B cell (primary cell): ENCODE data around the gene CFAP100. TPM values are rescaled to one million over a fixed set of nuclear protein-coding genes. Genes with fewer than 3 reads are reported as not detected.

Experiments
- ATAC-seq: fragments of 200-7000 bp; cut with Tn5 transposase; one replicate; pipeline ENCODE4 v1.10.0; 2021; ENCODE audit warnings: low read depth, mild to moderate bottlenecking, moderate number of reproducible peaks, moderate library complexity
- CTCF ChIA-PET: fragments of 350-600 bp; sonication (Branson Sonifier 250); formaldehyde crosslinking; loops from one replicate; lab custom pipeline; 2021; ENCODE audit warnings: antibody characterized with exemption, inconsistent platforms; lab: Charles Lee
- POLR2A ChIA-PET: fragments of 350-600 bp; sonication (Branson Sonifier 250); formaldehyde crosslinking; loops from one replicate; lab custom pipeline; 2021; ENCODE audit warnings: antibody characterized with exemption; lab: Charles Lee
- DNase-seq: peaks from one replicate; pipeline ENCODE4 v3.0.0; 2013
- H2AFZ ChIP-seq: 2 replicates; pipeline ENCODE4 v1.6.1; 2012; ENCODE audit warnings: mild to moderate bottlenecking, low read depth, low read length; ENCODE audit not compliant: insufficient read depth, poor library complexity, severe bottlenecking
- H3K27ac ChIP-seq, 2 donors: 1 replicate in 1 of 2; 2 replicates in 1 of 2; pipeline ENCODE4 v1.5.1; 2012 to 2013; ENCODE audit warnings: low read length in 2 of 2, mild to moderate bottlenecking in 2 of 2, moderate library complexity in 1 of 2
- H3K27me3 ChIP-seq, 4 experiments: fragments of 200-600 bp in 1 of 4; sonication (generic) in 1 of 4; replicated peaks in 1 of 4; 1 replicate in 2 of 4; 2 replicates in 2 of 4; pipeline versions ENCODE4 v1.6.1 to v1.7.0; 2013 to 2016; ENCODE audit warnings: low read length in 3 of 4, mild to moderate bottlenecking in 2 of 4, mixed read lengths in 1 of 4, moderate library complexity in 1 of 4; ENCODE audit not compliant: insufficient read depth in 4 of 4, control insufficient read depth in 3 of 4; ENCODE audit errors: control extremely low read depth in 1 of 4
- H3K36me3 ChIP-seq, 2 experiments: replicated peaks in 1 of 2; 1 replicate in 1 of 2; 2 replicates in 1 of 2; pipeline versions ENCODE4 v1.6.1 to v1.7.1; 2013; ENCODE audit warnings: low read length in 1 of 2; ENCODE audit not compliant: insufficient read depth in 2 of 2, control insufficient read depth in 1 of 2; ENCODE audit errors: control extremely low read depth in 1 of 2, extremely low read depth in 1 of 2
- H3K4me1 ChIP-seq, 2 donors: fragments of 200-600 bp in 1 of 2; sonication (generic) in 1 of 2; 1 replicate in 1 of 2; 2 replicates in 1 of 2; pipeline versions ENCODE4 v1.5.1 to v1.6.1; 2013 to 2017; ENCODE audit warnings: low read length in 2 of 2; ENCODE audit not compliant: control insufficient read depth in 2 of 2, insufficient read depth in 2 of 2
- H3K4me2 ChIP-seq: replicated peaks from 2 replicates; pipeline ENCODE3; 2012; ENCODE audit warnings: mild to moderate bottlenecking, low read depth, low read length; ENCODE audit not compliant: poor library complexity, severe bottlenecking
- H3K4me3 ChIP-seq, 5 experiments: fragments of 200-600 bp in 1 of 5; sonication (generic) in 1 of 5; 1 replicate in 3 of 5; 2 replicates in 2 of 5; pipeline versions ENCODE4 v1.5.1 to v1.7.0; 2011 to 2016; ENCODE audit warnings: low read length in 4 of 5, mild to moderate bottlenecking in 4 of 5, low read depth in 2 of 5, control low read depth in 1 of 5, moderate library complexity in 1 of 5; ENCODE audit not compliant: insufficient read depth in 1 of 5; ENCODE audit errors: control extremely low read depth in 1 of 5, extremely low read depth in 1 of 5
- H3K79me2 ChIP-seq: fragments of 200-600 bp; sonication (generic); one replicate; pipeline ENCODE4 v1.6.0; 2016; ENCODE audit warnings: low read length; ENCODE audit not compliant: control insufficient read depth, insufficient read depth
- H3K9ac ChIP-seq: fragments of 200-600 bp; sonication (generic); 2 replicates; pipeline ENCODE4 v1.6.1; 2017; ENCODE audit warnings: mild to moderate bottlenecking, low read length, moderate library complexity
- H3K9me3 ChIP-seq, 3 donors: one replicate each; pipeline versions ENCODE4 v1.6.1 to v1.7.1; 2013; ENCODE audit warnings: low read length in 2 of 3; ENCODE audit not compliant: control insufficient read depth in 2 of 3, insufficient read depth in 1 of 3; ENCODE audit errors: control extremely low read depth in 1 of 3
- H4K20me1 ChIP-seq: 2 replicates; pipeline ENCODE4 v1.6.0; 2012; ENCODE audit warnings: mild to moderate bottlenecking, low read length; ENCODE audit not compliant: insufficient read depth, control insufficient read depth, poor library complexity, severe bottlenecking
- H3K27ac Mint-ChIP-seq: one replicate; pipeline ENCODE4 v1.8.0; 2021; ENCODE audit warnings: mixed read lengths
- H3K27me3 Mint-ChIP-seq: one replicate; pipeline ENCODE4 v1.8.0; 2021; ENCODE audit warnings: mixed read lengths
- H3K4me1 Mint-ChIP-seq: one replicate; pipeline ENCODE4 v1.8.0; 2021; ENCODE audit warnings: mixed read lengths
- H3K4me3 Mint-ChIP-seq: one replicate; pipeline ENCODE4 v1.8.0; 2021; ENCODE audit warnings: mixed read lengths
- H3K9me3 Mint-ChIP-seq: one replicate; pipeline ENCODE4 v1.8.0; 2022; ENCODE audit warnings: mixed read lengths; ENCODE audit not compliant: insufficient read depth
- EZH2 ChIP-seq: IDR thresholded peaks from 2 replicates; pipeline ENCODE4 v1.6.1; 2012; ENCODE audit warnings: borderline replicate concordance, low read depth, mild to moderate bottlenecking, moderate library complexity, low read length; ENCODE audit not compliant: insufficient read depth, poor library complexity, severe bottlenecking
- whole genome bisulfite sequencing: methylation state at CpG from one replicate; pipeline ENCODE4 v1.1.5; 2013; ENCODE audit warnings: missing lambda C conversion rate; ENCODE audit not compliant: insufficient coverage; 5-methylcytosine and 5-hydroxymethylcytosine counted together
- intact Hi-C: fragments of 100-400 bp; cut with micrococcal nuclease; formaldehyde crosslinking; loops from one replicate; pipeline ENCODE4 v1.10.0; 2022
- polyA plus RNA-seq: library from polyadenylated mRNA; depleted of rRNA; stranded (reverse); fragments of >200 nt; gene quantifications from 2 replicates; pipeline ENCODE4 v1.2.3, GENCODE V29; 2012
- total RNA-seq, 2 donors: library from RNA; stranded (reverse); fragments of 120-200 nt in 1 of 2; gene quantifications; 1 replicate in 1 of 2; 2 replicates in 1 of 2; pipeline versions ENCODE4 v1.2.3 to v1.2.4, GENCODE V29; 2013 to 2022
- TF ChIP-seq, protein P1 (sequence below): fragments of 200-600 bp; IDR thresholded peaks from one replicate; pipeline ENCODE4 v1.8.0; 2022; ENCODE audit warnings: antibody characterized with exemption, mild to moderate bottlenecking

CFAP100 gene
- total and polyA plus RNA-seq, 2 donors (not counting 1 experiment from before 2014, with no cell fraction given) = not detected

GRCh38 chr3:126436826-126437717 is 42.4 kb downstream of the CFAP100 start:
- ATAC-seq = no peak
- no peaks in the 10 kb centered on the region for H3K4me1 Mint-ChIP-seq
- H3K9me3 Mint-ChIP-seq = no peaks in the 10 kb centered on the region
- H3K36me3 ChIP-seq = peaks cover 0 to 38% of the 10 kb centered on the region in 2 experiments
- no peak overlapping the region for H3K4me3 ChIP-seq
- H3K27ac Mint-ChIP-seq = no peak overlapping the region
- H3K27ac ChIP-seq = no peak overlapping the region
- intact Hi-C loops = no loop called here
- no peaks in the 10 kb centered on the region for H3K27me3 ChIP-seq
- no peak overlapping the region for H3K9ac ChIP-seq
- H2AFZ ChIP-seq = no peak overlapping the region
- H3K27me3 Mint-ChIP-seq = no peaks in the 10 kb centered on the region
- TF ChIP-seq, protein P1, sequence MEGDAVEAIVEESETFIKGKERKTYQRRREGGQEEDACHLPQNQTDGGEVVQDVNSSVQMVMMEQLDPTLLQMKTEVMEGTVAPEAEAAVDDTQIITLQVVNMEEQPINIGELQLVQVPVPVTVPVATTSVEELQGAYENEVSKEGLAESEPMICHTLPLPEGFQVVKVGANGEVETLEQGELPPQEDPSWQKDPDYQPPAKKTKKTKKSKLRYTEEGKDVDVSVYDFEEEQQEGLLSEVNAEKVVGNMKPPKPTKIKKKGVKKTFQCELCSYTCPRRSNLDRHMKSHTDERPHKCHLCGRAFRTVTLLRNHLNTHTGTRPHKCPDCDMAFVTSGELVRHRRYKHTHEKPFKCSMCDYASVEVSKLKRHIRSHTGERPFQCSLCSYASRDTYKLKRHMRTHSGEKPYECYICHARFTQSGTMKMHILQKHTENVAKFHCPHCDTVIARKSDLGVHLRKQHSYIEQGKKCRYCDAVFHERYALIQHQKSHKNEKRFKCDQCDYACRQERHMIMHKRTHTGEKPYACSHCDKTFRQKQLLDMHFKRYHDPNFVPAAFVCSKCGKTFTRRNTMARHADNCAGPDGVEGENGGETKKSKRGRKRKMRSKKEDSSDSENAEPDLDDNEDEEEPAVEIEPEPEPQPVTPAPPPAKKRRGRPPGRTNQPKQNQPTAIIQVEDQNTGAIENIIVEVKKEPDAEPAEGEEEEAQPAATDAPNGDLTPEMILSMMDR = no peak
- no peak for TF ChIP-seq EZH2
- CTCF ChIA-PET = no interaction called here
- H4K20me1 ChIP-seq = no peaks in the 10 kb centered on the region
- no peaks in the 10 kb centered on the region for H3K4me1 ChIP-seq
- no peaks in the 10 kb centered on the region for H3K79me2 ChIP-seq
- no peak overlapping the region for H3K4me3 Mint-ChIP-seq
- no peak overlapping the region for H3K4me2 ChIP-seq
- no peaks in the 10 kb centered on the region for H3K9me3 ChIP-seq
- no peak for DNase-seq
- POLR2A ChIA-PET = no interaction called here
- over 99% methylated on average over 17 of the region's 18 CpGs for WGBS

DNA sequence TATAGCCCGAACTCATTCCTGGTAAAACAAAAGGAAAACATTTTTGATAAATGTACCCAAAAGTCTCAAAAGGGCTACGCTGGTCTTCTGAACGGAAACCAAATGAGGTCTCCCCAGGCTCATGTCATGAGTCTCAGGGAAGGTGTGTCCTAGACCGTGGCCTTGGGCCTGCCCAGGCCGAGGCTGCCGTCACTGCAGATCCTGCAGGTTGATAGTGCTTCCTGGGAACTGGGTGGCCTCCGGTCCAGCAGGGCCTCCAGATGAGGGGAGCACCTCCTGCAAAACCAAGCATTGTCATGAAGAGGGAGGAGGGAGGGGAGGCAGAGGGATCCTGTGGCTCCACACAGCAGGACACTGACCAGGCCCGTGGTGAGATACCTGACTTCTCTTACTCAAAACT is 43.5 kb downstream of the CFAP100 start:
- H3K4me3 Mint-ChIP-seq = no peak overlapping the region
- H3K27me3 Mint-ChIP-seq = no peaks in the 10 kb centered on the region
- no peaks in the 10 kb centered on the region for H3K79me2 ChIP-seq
- H4K20me1 ChIP-seq = no peaks in the 10 kb centered on the region
- CTCF ChIA-PET = no interaction called here
- H3K9me3 ChIP-seq = no peaks in the 10 kb centered on the region
- no peak overlapping the region for H3K4me2 ChIP-seq
- no peaks in the 10 kb centered on the region for H3K4me1 Mint-ChIP-seq
- H3K4me3 ChIP-seq = no peak overlapping the region
- TF ChIP-seq, protein P1 = no peak
- TF ChIP-seq EZH2 = no peak
- no peak overlapping the region for H3K27ac Mint-ChIP-seq
- H3K36me3 ChIP-seq = peaks cover 0 to 35% of the 10 kb centered on the region in 2 experiments
- no peak for ATAC-seq
- no peaks in the 10 kb centered on the region for H3K4me1 ChIP-seq
- no peak overlapping the region for H2AFZ ChIP-seq
- H3K27me3 ChIP-seq = no peaks in the 10 kb centered on the region
- 96% methylated on average over 6 of the region's 8 CpGs for WGBS
- intact Hi-C loops = no loop called here
- no peak for DNase-seq
- POLR2A ChIA-PET = no interaction called here
- H3K9me3 Mint-ChIP-seq = no peaks in the 10 kb centered on the region
- H3K27ac ChIP-seq = no peak overlapping the region
- no peak overlapping the region for H3K9ac ChIP-seq
